K562 (cell line): ENCODE results near the gene TNFAIP8L2. TPM values are rescaled to one million over a fixed set of nuclear protein-coding genes. Genes with fewer than 3 reads are reported as not detected.

Experiments used
- ATF1 ChIP-seq, 2 experiments: fragments of 450-650 bp in 1 of 2; IDR thresholded peaks; 2 replicates each; pipeline ENCODE4 v1.6.1; 2016; ENCODE audit warnings: missing compliant biosample characterization in 1 of 2, missing genetic modification characterization in 1 of 2
- ATF4 ChIP-seq: fragments of 450-650 bp; formaldehyde crosslinking; IDR thresholded peaks from 2 replicates; pipeline ENCODE4 v1.4.0; 2022; ENCODE audit warnings: mild to moderate bottlenecking, moderate library complexity
- PHB2 ChIP-seq: fragments of 450-650 bp; IDR thresholded peaks from 2 replicates; pipeline ENCODE4 v1.6.1; 2017; ENCODE audit warnings: low read depth
- SAP30 ChIP-seq: fragments of 200-600 bp; sonication (generic); IDR thresholded peaks from 2 replicates; pipeline ENCODE4 v1.6.1; 2012; ENCODE audit warnings: borderline replicate concordance, low read depth, mild to moderate bottlenecking, moderate library complexity, low read length, control low read depth, inconsistent platforms; ENCODE audit not compliant: insufficient read depth, poor library complexity, severe bottlenecking
- SP2 ChIP-seq: IDR thresholded peaks from 2 replicates; pipeline ENCODE4 v1.6.1; 2011; ENCODE audit warnings: mild to moderate bottlenecking, low read depth, low read length, moderate library complexity; ENCODE audit not compliant: poor library complexity, severe bottlenecking; ENCODE audit errors: extremely low read depth
- TFAP4 ChIP-seq: sonication (generic); formaldehyde crosslinking; IDR thresholded peaks from 2 replicates; pipeline ENCODE4 v1.8.0; 2022; ENCODE audit warnings: missing genetic modification reagents, mild to moderate bottlenecking, moderate library complexity, borderline replicate concordance
- YY1 ChIP-seq, 3 experiments: IDR thresholded peaks; 2 replicates each; pipeline ENCODE4 v1.6.1; 2011; ENCODE audit warnings: low read length in 2 of 3, mild to moderate bottlenecking in 2 of 3, moderate library complexity in 2 of 3, borderline replicate concordance in 1 of 3, control low read depth in 1 of 3, low read depth in 1 of 3; ENCODE audit not compliant: insufficient read depth in 3 of 3, insufficient replicate concordance in 2 of 3, control insufficient read depth in 1 of 3, insufficient read length in 1 of 3; ENCODE audit errors: extremely low read depth in 1 of 3
- ZEB2 ChIP-seq: fragments of 450-650 bp; IDR thresholded peaks from 2 replicates; pipeline ENCODE4 v1.6.1; 2016
- ZKSCAN3 ChIP-seq: fragments of 250-450 bp; sonication (Bioruptor Pico); IDR thresholded peaks from 2 replicates; pipeline ENCODE4 v1.4.0; 2020
- ZNF609 ChIP-seq: sonication (generic); formaldehyde crosslinking; IDR thresholded peaks from 2 replicates; pipeline ENCODE4 v1.8.1; 2023; ENCODE audit warnings: missing genetic modification reagents, mild to moderate bottlenecking, borderline replicate concordance
- ZNF785 ChIP-seq: fragments of 250-450 bp; sonication (Bioruptor Pico); IDR thresholded peaks from 2 replicates; pipeline ENCODE4 v1.4.0; 2020; ENCODE audit warnings: mild to moderate bottlenecking
- polyA plus RNA-seq, 8 experiments: library from polyadenylated mRNA; depleted of rRNA in 4 of 8; stranded (reverse) in 5 of 8; unstranded in 3 of 8; fragments of >200 nt; fragmentation: Nextera tagmentation in 2 of 8; fragmentation: Illumina TruSeq in 1 of 8; extraction: Ambion mirVana in 2 of 8; extraction: Trizol in 1 of 8; gene quantifications; 2 replicates each; pipeline versions ENCODE4 v1.2.1 to v1.2.3, GENCODE V29; 2011 to 2014; ENCODE audit warnings: inconsistent platforms in 1 of 8, missing spikeins in 1 of 8
- total RNA-seq, 7 experiments: library from RNA; depleted of rRNA in 6 of 7; stranded (reverse); fragments of >200 nt in 6 of 7; fragmentation: Illumina TruSeq in 2 of 7; extraction: Trizol in 2 of 7; gene quantifications; 2 replicates each; pipeline versions ENCODE4 v1.2.1 to v1.2.3, GENCODE V29; 2011 to 2021; ENCODE audit warnings: low replicate concordance in 1 of 7
- TF ChIP-seq, protein P1 (sequence below): fragments of 450-650 bp; IDR thresholded peaks from 2 replicates; pipeline ENCODE4 v1.6.1; 2017; ENCODE audit warnings: antibody characterized with exemption
- TF ChIP-seq, protein P2 (sequence below): fragments of 250-450 bp; sonication (Bioruptor Pico); IDR thresholded peaks from 2 replicates; pipeline ENCODE4 v1.4.0; 2020; ENCODE audit warnings: mild to moderate bottlenecking, moderate library complexity

The TNFAIP8L2 gene
- total and polyA plus RNA-seq, 9 of the 15 experiments (the other 6 are each of a cell fraction or from before 2014, with no cell fraction given): 0.05 to 1.7 (median 0.52) TPM

- no peak for TF ChIP-seq ZNF609 (CRISPR knock-in tag)
- TF ChIP-seq ZKSCAN3 (CRISPR knock-in tag): no peak
- no peak for TF ChIP-seq ATF4 (CRISPR knock-in tag)
- TF ChIP-seq TFAP4: peak; percentile 76
- TF ChIP-seq SP2: peak; percentile 30
- TF ChIP-seq YY1 (IDR thresholded peaks at IDR 0.05; ENCODE audit: borderline replicate concordance in 1 of 3, control insufficient read depth in 1 of 3, extremely low read depth in 1 of 3, insufficient read depth in 3 of 3, insufficient read length in 1 of 3, insufficient replicate concordance in 2 of 3, low read depth in 1 of 3, low read length in 2 of 3): peak in 1 of 3 experiments; percentile 4
- TF ChIP-seq PHB2: no peak
- no peak for TF ChIP-seq ATF1 (CRISPR knock-in tag; IDR thresholded peaks at IDR 0.05)
- 0 out of 2 replicates have a peak, but pooled peaks have one; percentile 36 for TF ChIP-seq ATF1 (tag; IDR thresholded peaks at IDR 0.05)
- TF ChIP-seq, protein P1, sequence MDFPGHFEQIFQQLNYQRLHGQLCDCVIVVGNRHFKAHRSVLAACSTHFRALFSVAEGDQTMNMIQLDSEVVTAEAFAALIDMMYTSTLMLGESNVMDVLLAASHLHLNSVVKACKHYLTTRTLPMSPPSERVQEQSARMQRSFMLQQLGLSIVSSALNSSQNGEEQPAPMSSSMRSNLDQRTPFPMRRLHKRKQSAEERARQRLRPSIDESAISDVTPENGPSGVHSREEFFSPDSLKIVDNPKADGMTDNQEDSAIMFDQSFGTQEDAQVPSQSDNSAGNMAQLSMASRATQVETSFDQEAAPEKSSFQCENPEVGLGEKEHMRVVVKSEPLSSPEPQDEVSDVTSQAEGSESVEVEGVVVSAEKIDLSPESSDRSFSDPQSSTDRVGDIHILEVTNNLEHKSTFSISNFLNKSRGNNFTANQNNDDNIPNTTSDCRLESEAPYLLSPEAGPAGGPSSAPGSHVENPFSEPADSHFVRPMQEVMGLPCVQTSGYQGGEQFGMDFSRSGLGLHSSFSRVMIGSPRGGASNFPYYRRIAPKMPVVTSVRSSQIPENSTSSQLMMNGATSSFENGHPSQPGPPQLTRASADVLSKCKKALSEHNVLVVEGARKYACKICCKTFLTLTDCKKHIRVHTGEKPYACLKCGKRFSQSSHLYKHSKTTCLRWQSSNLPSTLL: no peak
- no peak for TF ChIP-seq ZEB2
- TF ChIP-seq, protein P2, sequence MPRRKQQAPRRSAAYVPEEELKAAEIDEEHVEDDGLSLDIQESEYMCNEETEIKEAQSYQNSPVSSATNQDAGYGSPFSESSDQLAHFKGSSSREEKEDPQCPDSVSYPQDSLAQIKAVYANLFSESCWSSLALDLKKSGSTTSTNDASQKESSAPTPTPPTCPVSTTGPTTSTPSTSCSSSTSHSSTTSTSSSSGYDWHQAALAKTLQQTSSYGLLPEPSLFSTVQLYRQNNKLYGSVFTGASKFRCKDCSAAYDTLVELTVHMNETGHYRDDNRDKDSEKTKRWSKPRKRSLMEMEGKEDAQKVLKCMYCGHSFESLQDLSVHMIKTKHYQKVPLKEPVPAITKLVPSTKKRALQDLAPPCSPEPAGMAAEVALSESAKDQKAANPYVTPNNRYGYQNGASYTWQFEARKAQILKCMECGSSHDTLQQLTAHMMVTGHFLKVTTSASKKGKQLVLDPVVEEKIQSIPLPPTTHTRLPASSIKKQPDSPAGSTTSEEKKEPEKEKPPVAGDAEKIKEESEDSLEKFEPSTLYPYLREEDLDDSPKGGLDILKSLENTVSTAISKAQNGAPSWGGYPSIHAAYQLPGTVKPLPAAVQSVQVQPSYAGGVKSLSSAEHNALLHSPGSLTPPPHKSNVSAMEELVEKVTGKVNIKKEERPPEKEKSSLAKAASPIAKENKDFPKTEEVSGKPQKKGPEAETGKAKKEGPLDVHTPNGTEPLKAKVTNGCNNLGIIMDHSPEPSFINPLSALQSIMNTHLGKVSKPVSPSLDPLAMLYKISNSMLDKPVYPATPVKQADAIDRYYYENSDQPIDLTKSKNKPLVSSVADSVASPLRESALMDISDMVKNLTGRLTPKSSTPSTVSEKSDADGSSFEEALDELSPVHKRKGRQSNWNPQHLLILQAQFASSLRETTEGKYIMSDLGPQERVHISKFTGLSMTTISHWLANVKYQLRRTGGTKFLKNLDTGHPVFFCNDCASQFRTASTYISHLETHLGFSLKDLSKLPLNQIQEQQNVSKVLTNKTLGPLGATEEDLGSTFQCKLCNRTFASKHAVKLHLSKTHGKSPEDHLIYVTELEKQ (CRISPR knock-in tag): no peak
- no peak for TF ChIP-seq ZNF785
- TF ChIP-seq SAP30: peak; percentile 78
These were observed 9.9 kb upstream of the TNFAIP8L2 start, which contains the start of gene SEMA6C (continued) for GRCh38 chr1:151146412-151147131.
